Activated T-helper 2 cell treated with anti-CD3 and anti-CD28 coated beads, Interferon-gamma antibody, Interleukin-2, Interleukin-4, amounts not matched to agents 10 μg/mL and 5 μg/mL and 100 μg/mL, durations not matched to agents 14 hours and 24 hours and 36 hours (primary cell): ENCODE results near the gene RBFA. TPM values are rescaled to one million over a fixed set of nuclear protein-coding genes. Genes with fewer than 3 reads are reported as not detected.
"Not testable (repeated sequence)": the region's sequence is repeated elsewhere in the genome, so short reads cannot be mapped to it uniquely, and the experiment has no call there.

ENCODE experiments used
- DNase-seq: peaks from one replicate; pipeline ENCODE4 v3.0.0; 2021; ENCODE audit warnings: low spot score
- H3K27ac Mint-ChIP-seq: one replicate; pipeline ENCODE4 v1.8.0; 2021; ENCODE audit warnings: mixed read lengths
- H3K27me3 Mint-ChIP-seq: one replicate; pipeline ENCODE4 v1.8.0; 2021; ENCODE audit warnings: low read depth, mixed read lengths
- H3K36me3 Mint-ChIP-seq: one replicate; pipeline ENCODE4 v1.8.0; 2021; ENCODE audit warnings: low read depth, mixed read lengths
- H3K4me1 Mint-ChIP-seq: one replicate; pipeline ENCODE4 v1.8.0; 2021; ENCODE audit warnings: low read depth, mixed read lengths
- H3K4me3 Mint-ChIP-seq: one replicate; pipeline ENCODE4 v1.8.0; 2021; ENCODE audit warnings: low read depth, mild to moderate bottlenecking, moderate library complexity, mixed read lengths
- H3K9me3 Mint-ChIP-seq: one replicate; pipeline ENCODE4 v1.8.0; 2021; ENCODE audit warnings: mixed read lengths
- intact Hi-C: fragments of 100-400 bp; cut with micrococcal nuclease; formaldehyde crosslinking; loops from one replicate; pipeline ENCODE4 v1.15.1; 2023
- total RNA-seq: library from RNA; stranded (reverse); gene quantifications from 2 replicates; pipeline ENCODE4 v1.2.3, GENCODE V29; 2022

Gene RBFA
- 48.4 and 49.4 TPM in 2 replicates for total RNA-seq

DNA sequence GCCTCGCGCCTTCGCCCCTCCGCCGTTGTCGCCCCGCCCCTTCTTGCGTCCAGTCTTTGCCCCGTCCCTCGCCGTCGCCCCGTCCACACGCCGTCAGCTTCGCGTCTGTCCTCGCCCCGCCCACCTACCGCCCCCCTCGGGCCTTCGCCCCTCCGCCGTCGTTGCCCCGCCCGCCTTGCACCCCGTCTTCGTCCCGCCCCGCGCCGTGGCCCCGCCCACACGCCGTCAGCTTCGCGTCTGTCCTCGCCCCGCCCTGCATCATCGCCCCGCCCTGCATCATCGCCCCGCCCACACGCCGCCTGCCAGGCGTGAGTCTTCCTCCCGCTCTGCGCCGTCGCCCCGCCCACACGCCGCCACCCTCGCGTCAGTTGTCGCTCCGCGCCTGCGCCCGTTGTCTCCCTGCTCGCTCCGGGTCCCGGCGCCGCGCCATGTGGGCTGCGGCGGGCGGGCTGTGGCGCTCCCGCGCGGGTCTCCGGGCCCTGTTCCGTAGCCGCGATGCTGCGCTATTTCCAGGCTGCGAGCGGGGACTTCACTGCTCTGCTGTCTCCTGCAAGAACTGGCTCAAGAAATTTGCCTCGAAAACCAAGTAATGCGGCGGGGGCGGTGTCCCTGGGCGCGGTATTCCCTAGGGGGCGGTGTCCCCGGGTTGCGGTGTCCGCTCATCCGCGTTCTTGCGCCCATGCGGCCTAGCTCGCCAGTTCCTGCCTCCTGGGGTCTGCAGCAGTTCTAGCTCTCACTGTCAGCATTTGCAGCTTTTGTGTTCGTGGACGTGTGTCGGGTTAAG is at the start of gene RBFA:
Gene RBFA, plus strand, starts transcription at position 367 of the 784 bp plus-strand sequence. Its CDS starts 62 bp downstream, at position 429.
- Mint-ChIP-seq H3K4me1 (peaks cover 28% of the 10 kb centered on the region), H3K27ac (peak within 1 kb of the TSS; percentile 91), H3K4me3 (peak within 1 kb of the TSS; percentile 78), H3K27me3 (no peaks in the 10 kb centered on the region), H3K36me3 (peaks cover 32% of the 10 kb centered on the region), H3K9me3 (no peaks in the 10 kb centered on the region)
- intact Hi-C loops: loop anchor here (1.0 to 5.0 kb wide), 3 partner anchors 74 to 637 kb away; partner anchors contain the start of genes CTDP1 and NFATC1
- peak; percentile 98 for DNase-seq

DNA sequence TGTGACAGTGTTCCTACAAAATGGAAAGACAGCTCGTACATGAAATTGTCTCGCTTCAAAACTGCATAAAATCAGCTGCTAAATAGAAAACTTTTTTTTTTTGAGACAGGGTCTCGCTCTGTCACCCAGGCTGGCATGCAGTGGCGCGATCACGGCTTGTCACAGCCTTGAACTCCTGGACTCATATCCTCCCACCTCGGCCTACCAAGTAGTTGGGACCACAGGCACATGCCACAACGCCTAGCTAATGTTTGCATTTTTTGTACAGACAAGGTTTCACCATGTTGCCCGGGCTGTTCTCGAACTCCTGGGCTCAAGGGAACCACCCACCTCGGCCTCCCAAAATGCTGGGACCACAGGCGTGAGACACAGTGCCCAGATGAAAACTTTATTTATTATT is 49.1 kb upstream of the RBFA start:
- Mint-ChIP-seq H3K27ac (no peak overlapping the region), H3K9me3 (no peaks in the 10 kb centered on the region), H3K4me3 (no peak overlapping the region), H3K4me1 (peaks cover 44% of the 10 kb centered on the region), H3K27me3 (no peaks in the 10 kb centered on the region), H3K36me3 (peaks cover 53% of the 10 kb centered on the region)
- intact Hi-C loops: loop anchor here (10.0 kb wide), 1 partner anchor 190 kb away; the partner anchor contains the start of gene KCNG2
- no peak for DNase-seq

DNA sequence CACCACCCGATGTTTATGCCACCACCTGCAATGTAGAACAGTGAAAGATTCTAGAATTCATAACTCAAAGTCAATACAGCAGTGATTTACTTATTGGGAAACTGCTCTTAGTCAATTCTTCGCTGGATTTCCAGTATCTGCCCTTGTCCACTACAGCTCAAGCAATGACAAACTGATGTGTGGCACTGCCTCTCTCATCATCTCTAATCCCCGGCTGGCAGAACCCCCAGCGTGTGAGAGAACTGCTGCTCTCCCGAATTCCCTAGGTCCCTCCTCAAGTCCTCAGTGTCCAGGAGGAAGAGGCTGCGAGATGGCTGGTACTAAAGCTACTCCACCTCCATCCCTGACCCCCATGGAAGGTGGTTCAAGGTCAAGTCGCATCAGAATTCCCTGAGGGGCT is 47.5 kb upstream of the RBFA start:
- Mint-ChIP-seq H3K36me3 (peaks cover 47% of the 10 kb centered on the region), H3K4me3 (peak overlapping the region; percentile 92), H3K9me3 (no peaks in the 10 kb centered on the region), H3K27me3 (no peaks in the 10 kb centered on the region), H3K27ac (peak overlapping the region; percentile 62), H3K4me1 (peaks cover 42% of the 10 kb centered on the region)
- DNase-seq: no peak
- intact Hi-C loops: loop anchor here (10.0 kb wide), 1 partner anchor 192 kb away; the partner anchor contains the start of gene KCNG2

DNA sequence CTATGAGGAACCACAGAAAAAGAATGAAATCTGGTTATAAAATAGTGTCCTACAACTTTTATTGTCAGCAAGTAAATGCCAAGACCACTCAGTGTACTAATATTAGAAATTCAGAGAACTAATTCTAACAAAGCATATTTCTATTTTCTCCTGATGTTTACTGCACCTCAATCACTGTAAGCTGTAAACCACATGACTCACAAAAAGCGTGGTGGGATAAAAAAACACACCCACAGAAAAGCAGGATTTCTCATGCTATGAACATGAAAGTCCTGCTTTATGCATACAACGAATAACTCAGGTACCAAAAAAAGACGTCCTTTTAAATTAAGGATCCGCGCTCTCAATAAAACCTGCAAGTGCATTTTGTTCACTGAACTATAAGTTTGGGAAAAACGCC is 46.7 kb upstream of the RBFA start:
- Mint-ChIP-seq H3K4me1 (peaks cover 34% of the 10 kb centered on the region), H3K4me3 (peak overlapping the region; percentile 92), H3K36me3 (peaks cover 38% of the 10 kb centered on the region)

DNA sequence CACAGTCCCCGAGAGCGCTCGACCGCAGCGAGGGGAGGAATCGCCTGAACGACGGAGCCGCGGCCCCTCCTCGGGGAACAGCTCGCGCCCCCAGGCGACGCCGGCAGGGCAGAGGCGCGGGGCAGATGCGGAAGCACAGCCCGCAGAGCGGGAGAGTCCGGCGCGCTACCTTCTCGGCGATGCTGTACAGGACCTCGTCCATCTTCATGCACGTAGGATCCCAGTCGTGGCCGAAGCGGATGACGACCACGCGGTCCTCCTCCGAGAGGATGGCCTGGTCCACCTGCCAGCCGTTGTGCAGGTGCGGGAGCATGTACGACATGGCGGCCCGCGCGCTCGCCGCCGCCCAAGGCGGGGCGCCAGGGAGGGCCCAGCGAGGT is 46.2 kb upstream of the RBFA start:
- Mint-ChIP-seq H3K36me3 (peaks cover 37% of the 10 kb centered on the region), H3K4me3 (peak overlapping the region; percentile 92)
- intact Hi-C loops: loop anchor here (1.0 to 10.0 kb wide), 5 partner anchors 37 to 309 kb away; partner anchors contain the start of genes ADNP2, CTDP1, KCNG2 and SLC66A2

More for the DNA sequence above, 46.7 kb upstream of the RBFA start:
- intact Hi-C loops: loop anchor here (10.0 kb wide), 1 partner anchor 193 kb away; the partner anchor contains the start of gene KCNG2
- Mint-ChIP-seq H3K9me3 (no peaks in the 10 kb centered on the region), H3K27me3 (no peaks in the 10 kb centered on the region), H3K27ac (peak overlapping the region; percentile 83)
- DNase-seq: no peak

DNA sequence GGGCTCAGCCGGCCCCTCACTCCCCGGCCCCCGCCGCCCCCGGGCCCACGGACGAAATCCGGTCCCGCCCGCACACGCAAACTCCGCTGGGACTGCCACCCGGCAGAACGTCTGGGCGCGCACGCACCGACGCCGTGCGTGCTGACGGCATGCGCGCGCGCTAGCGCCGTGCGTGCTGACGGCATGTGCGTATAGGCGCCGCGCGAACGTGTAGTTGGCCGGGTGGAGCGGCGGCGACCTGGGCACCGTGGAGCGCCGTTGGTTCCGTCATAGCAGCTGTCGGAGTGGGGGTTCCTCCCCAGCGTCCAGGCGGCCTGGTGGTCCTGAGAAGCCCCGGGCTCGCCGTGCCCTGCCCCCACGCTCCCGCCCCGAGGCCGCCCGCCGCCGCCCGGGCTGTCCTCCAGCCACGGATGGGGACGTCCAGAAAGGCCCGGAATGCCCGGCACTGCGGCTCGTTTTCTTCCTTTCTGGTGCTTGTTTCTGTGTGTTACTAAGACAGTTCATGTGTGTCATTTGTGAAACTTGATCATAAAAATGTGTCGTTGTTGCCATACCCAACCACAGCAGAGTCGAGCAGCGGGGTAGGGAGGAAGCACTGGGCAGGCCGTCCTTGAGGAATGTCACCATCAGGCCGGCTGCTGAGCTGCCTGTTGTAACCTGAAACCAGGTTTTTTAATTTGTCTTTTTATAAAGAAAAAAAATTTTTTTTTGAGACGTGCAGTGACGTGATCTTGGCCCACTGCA is 45.6 kb upstream of the RBFA start, which contains the start of gene TXNL4A:
Gene TXNL4A, minus strand, starts transcription at position 113 of the 744 bp plus-strand sequence. CDS start 171 bp downstream, outside the sequence.
- Mint-ChIP-seq H3K36me3 (peaks cover 34% of the 10 kb centered on the region), H3K27ac (peak within 1 kb of the TSS; percentile 95), H3K4me1 (peaks cover 28% of the 10 kb centered on the region), H3K4me3 (peak within 1 kb of the TSS; percentile 96), H3K27me3 (no peaks in the 10 kb centered on the region), H3K9me3 (no peaks in the 10 kb centered on the region)
- DNase-seq: peak; percentile 80
- intact Hi-C loops: loop anchor here (1.0 to 10.0 kb wide), 5 partner anchors 38 to 309 kb away; partner anchors contain the start of genes ADNP2, CTDP1, KCNG2 and SLC66A2

More for the DNA sequence above, 46.2 kb upstream of the RBFA start:
- DNase-seq: peak; percentile 69
- Mint-ChIP-seq H3K27ac (peak overlapping the region; percentile 83), H3K9me3 (no peaks in the 10 kb centered on the region), H3K27me3 (no peaks in the 10 kb centered on the region), H3K4me1 (peaks cover 32% of the 10 kb centered on the region)

GRCh38 chr18:79989195-79989497 is 45.1 kb upstream of the RBFA start:
- H3K9me3 Mint-ChIP-seq: no peaks in the 10 kb centered on the region
- peak overlapping the region; percentile 96 for H3K4me3 Mint-ChIP-seq

DNA sequence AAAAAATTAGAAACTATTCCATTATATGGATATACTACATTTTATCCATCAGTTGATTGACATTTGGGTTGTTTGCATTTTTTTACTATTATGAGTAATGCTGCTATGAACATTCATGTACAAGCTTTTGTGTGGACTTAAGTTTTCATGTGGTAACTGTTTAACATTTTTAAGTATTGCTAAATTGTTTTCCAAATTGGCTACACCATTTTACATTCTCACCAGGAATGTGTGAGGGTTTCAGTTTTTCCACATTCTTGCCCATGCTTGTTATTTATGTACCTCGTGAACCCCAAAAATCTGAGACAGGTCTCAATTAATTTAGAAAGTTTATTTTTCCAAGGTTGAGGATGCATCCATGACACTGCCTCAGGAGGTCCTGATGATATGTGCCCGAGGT is 42.7 kb upstream of the RBFA start:
- Mint-ChIP-seq H3K27me3 (no peaks in the 10 kb centered on the region), H3K36me3 (peaks cover 12% of the 10 kb centered on the region), H3K4me3 (no peak overlapping the region), H3K9me3 (no peaks in the 10 kb centered on the region), H3K4me1 (peaks cover 9% of the 10 kb centered on the region), H3K27ac (no peak overlapping the region)
- DNase-seq: no peak
- intact Hi-C loops: no loop called here

More at GRCh38 chr18:79989195-79989497, 45.1 kb upstream of the RBFA start:
- no peak for DNase-seq
- H3K4me1 Mint-ChIP-seq: peaks cover 23% of the 10 kb centered on the region
- H3K27me3 Mint-ChIP-seq: no peaks in the 10 kb centered on the region
- H3K36me3 Mint-ChIP-seq: peaks cover 29% of the 10 kb centered on the region
- H3K27ac Mint-ChIP-seq: peak overlapping the region; percentile 95
- intact Hi-C loops: loop anchor here (2.0 to 10.0 kb wide), 2 partner anchors 38 to 194 kb away; partner anchors contain the start of genes KCNG2 and SLC66A2

DNA sequence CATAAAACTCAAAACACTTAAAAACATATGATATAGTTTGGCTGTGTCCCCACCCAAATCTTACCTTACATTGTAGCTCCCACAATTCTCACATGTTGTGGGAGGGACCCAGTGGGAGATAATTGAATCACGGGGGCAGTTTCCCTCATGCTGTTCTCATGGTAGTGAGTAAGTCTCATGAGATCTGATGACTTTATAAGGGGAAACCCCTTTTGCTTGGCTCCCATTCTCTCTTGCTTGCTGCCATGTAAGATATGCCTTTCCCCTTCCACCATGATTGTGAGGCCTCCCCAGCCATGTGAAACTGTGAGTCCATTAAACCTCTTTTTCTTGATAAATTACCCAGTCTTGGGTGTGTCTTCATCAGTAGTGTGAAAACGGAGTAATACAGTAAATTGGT is 34.5 kb upstream of the RBFA start:
- intact Hi-C loops, H3K27me3 Mint-ChIP-seq, DNase-seq, H3K36me3 Mint-ChIP-seq, H3K27ac Mint-ChIP-seq, H3K4me1 Mint-ChIP-seq, H3K9me3 Mint-ChIP-seq, H3K4me3 Mint-ChIP-seq: not testable (repeated sequence)

DNA sequence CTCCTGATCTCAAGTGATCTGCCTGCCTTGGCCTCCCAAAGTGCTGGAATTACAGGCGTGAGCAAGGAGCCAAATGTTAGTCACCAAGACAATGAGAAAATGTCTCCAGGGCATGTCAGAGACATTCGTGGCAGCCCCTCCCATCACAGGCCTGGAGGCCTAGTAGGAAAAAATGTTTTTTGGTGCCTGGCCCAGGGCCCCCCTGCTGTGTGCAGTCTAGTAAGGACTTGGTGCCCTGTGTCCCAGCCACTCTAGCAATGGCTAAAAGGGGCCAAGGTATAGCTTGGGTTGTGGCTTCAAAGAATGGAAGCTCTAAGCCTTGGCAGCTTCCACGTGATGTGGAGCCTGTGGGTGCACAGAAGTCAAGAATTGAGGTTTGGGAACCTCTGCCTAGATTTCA is 33.4 kb upstream of the RBFA start:
- Mint-ChIP-seq H3K4me1 (no peaks in the 10 kb centered on the region), H3K27me3 (no peaks in the 10 kb centered on the region), H3K36me3 (peaks cover 4% of the 10 kb centered on the region), H3K27ac (no peak overlapping the region), H3K9me3 (peaks cover 10% of the 10 kb centered on the region), H3K4me3 (no peak overlapping the region)
- intact Hi-C loops: no loop called here
- no peak for DNase-seq

- H3K27ac Mint-ChIP-seq: no peak overlapping the region
- H3K36me3 Mint-ChIP-seq: peaks cover 4% of the 10 kb centered on the region
- H3K4me3 Mint-ChIP-seq: no peak overlapping the region
- peaks cover 10% of the 10 kb centered on the region for H3K9me3 Mint-ChIP-seq
- no peak for DNase-seq
- intact Hi-C loops: no loop called here
- no peaks in the 10 kb centered on the region for H3K27me3 Mint-ChIP-seq
- H3K4me1 Mint-ChIP-seq: no peaks in the 10 kb centered on the region
These were observed 31.8 kb upstream of the RBFA start for GRCh38 chr18:80002468-80002867.

GRCh38 chr18:80004600-80005342 is 29.5 kb upstream of the RBFA start:
- Mint-ChIP-seq H3K36me3 (peaks cover 4% of the 10 kb centered on the region), H3K4me1 (no peaks in the 10 kb centered on the region), H3K4me3 (no peak overlapping the region), H3K27me3 (no peaks in the 10 kb centered on the region), H3K9me3 (peaks cover 22% of the 10 kb centered on the region), H3K27ac (no peak overlapping the region)
- intact Hi-C loops: no loop called here
- DNase-seq: no peak
